Liver (tissue), 9 donors: ENCODE measurements around the gene MEGF10. TPM values are rescaled to one million over a fixed set of nuclear protein-coding genes. Genes with fewer than 3 reads are reported as not detected.

Experiments
- DNase-seq: peaks from one replicate; pipeline ENCODE4 v3.0.0-alpha.2; 2017; ENCODE audit warnings: low spot score
- H3K27ac ChIP-seq, 2 donors: one replicate each; pipeline ENCODE4 v1.7.0; 2013; ENCODE audit warnings: inconsistent platforms in 2 of 2, low read length in 2 of 2, control low read depth in 1 of 2, low read depth in 1 of 2, mild to moderate bottlenecking in 1 of 2
- H3K27me3 ChIP-seq, 4 donors: one replicate each; pipeline versions ENCODE4 v1.6.1 to v1.7.0; 2013; ENCODE audit warnings: low read length in 3 of 4, inconsistent platforms in 1 of 4, mild to moderate bottlenecking in 1 of 4, moderate library complexity in 1 of 4; ENCODE audit not compliant: control insufficient read depth in 4 of 4, insufficient read depth in 4 of 4
- H3K36me3 ChIP-seq, 4 donors: one replicate each; pipeline versions ENCODE4 v1.6.1 to v1.7.0; 2013; ENCODE audit warnings: low read length in 3 of 4, mild to moderate bottlenecking in 3 of 4, low read depth in 1 of 4, moderate library complexity in 1 of 4; ENCODE audit not compliant: control insufficient read depth in 4 of 4, insufficient read depth in 3 of 4
- H3K4me1 ChIP-seq, 4 donors: one replicate each; pipeline versions ENCODE4 v1.6.1 to v1.7.0; 2013; ENCODE audit warnings: low read length in 3 of 4, mild to moderate bottlenecking in 3 of 4, moderate library complexity in 1 of 4; ENCODE audit not compliant: control insufficient read depth in 4 of 4, insufficient read depth in 4 of 4
- H3K4me3 ChIP-seq, 3 donors: one replicate each; pipeline versions ENCODE4 v1.6.1 to v1.7.0; 2013; ENCODE audit warnings: low read length in 3 of 3, control low read depth in 1 of 3, low read depth in 1 of 3, mild to moderate bottlenecking in 1 of 3
- H3K9ac ChIP-seq, 2 donors: one replicate each; pipeline ENCODE4 v1.7.0; 2013; ENCODE audit warnings: low read length in 2 of 2, mild to moderate bottlenecking in 2 of 2, moderate library complexity in 2 of 2, control low read depth in 1 of 2, low read depth in 1 of 2
- H3K9me3 ChIP-seq, 4 donors: one replicate each; pipeline versions ENCODE4 v1.6.1 to v1.7.0; 2013; ENCODE audit warnings: low read length in 3 of 4; ENCODE audit not compliant: control insufficient read depth in 4 of 4
- ATF3 ChIP-seq: IDR thresholded peaks from 2 replicates; pipeline ENCODE4 v1.6.1; 2016; ENCODE audit warnings: antibody characterized with exemption
- CTCF ChIP-seq: fragments of 150-350 bp; IDR thresholded peaks from 2 replicates; pipeline ENCODE4 v1.5.1; 2017; ENCODE audit warnings: improper control_type of control experiment, low read depth, low read length; ENCODE audit not compliant: missing input control
- EGR1 ChIP-seq, 2 donors: IDR thresholded peaks; 2 replicates each; pipeline ENCODE4 v1.6.1; 2016 to 2018; ENCODE audit warnings: antibody characterized with exemption in 2 of 2, low read depth in 2 of 2
- FOXA1 ChIP-seq: IDR thresholded peaks from 2 replicates; pipeline ENCODE4 v1.6.1; 2016; ENCODE audit warnings: antibody characterized with exemption
- FOXA2 ChIP-seq: IDR thresholded peaks from 2 replicates; pipeline ENCODE4 v1.6.1; 2016; ENCODE audit warnings: antibody characterized with exemption
- GABPA ChIP-seq, 2 donors: IDR thresholded peaks in 1 of 2; conservative IDR thresholded peaks in 1 of 2; 2 replicates each; pipeline ENCODE4 v1.6.1; 2016; ENCODE audit warnings: antibody characterized with exemption in 2 of 2, mild to moderate bottlenecking in 1 of 2, moderate library complexity in 1 of 2
- HNF4A ChIP-seq, 2 donors: conservative IDR thresholded peaks; 2 replicates each; pipeline ENCODE4 v1.6.1; 2016; ENCODE audit warnings: antibody characterized with exemption in 2 of 2, mild to moderate bottlenecking in 2 of 2
- HNF4G ChIP-seq: IDR thresholded peaks from 2 replicates; pipeline ENCODE4 v1.6.1; 2016; ENCODE audit warnings: antibody characterized with exemption
- JUND ChIP-seq, 2 donors: IDR thresholded peaks; 2 replicates each; pipeline ENCODE4 v1.6.1; 2016; ENCODE audit warnings: antibody characterized with exemption in 2 of 2
- MAX ChIP-seq: IDR thresholded peaks from 2 replicates; pipeline ENCODE4 v1.6.1; 2016; ENCODE audit warnings: antibody characterized with exemption
- NR2F2 ChIP-seq: IDR thresholded peaks from 2 replicates; pipeline ENCODE4 v1.6.1; 2016; ENCODE audit warnings: antibody characterized with exemption
- RAD21 ChIP-seq, 2 donors: IDR thresholded peaks; 2 replicates each; pipeline ENCODE4 v1.6.1; 2016; ENCODE audit warnings: antibody characterized with exemption in 2 of 2, mild to moderate bottlenecking in 2 of 2
- REST ChIP-seq: IDR thresholded peaks from 2 replicates; pipeline ENCODE4 v1.6.1; 2016; ENCODE audit warnings: antibody characterized with exemption, mild to moderate bottlenecking
- RXRA ChIP-seq, 2 donors: IDR thresholded peaks; 2 replicates each; pipeline ENCODE4 v1.6.1; 2017 to 2018; ENCODE audit warnings: antibody characterized with exemption in 2 of 2, mild to moderate bottlenecking in 1 of 2
- SP1 ChIP-seq: IDR thresholded peaks from 2 replicates; pipeline ENCODE4 v1.6.1; 2018; ENCODE audit warnings: antibody characterized with exemption, mild to moderate bottlenecking
- TAF1 ChIP-seq: conservative IDR thresholded peaks from 2 replicates; pipeline ENCODE4 v1.6.1; 2016; ENCODE audit warnings: antibody characterized with exemption, mild to moderate bottlenecking
- YY1 ChIP-seq: IDR thresholded peaks from 2 replicates; pipeline ENCODE4 v1.6.1; 2016; ENCODE audit warnings: antibody characterized with exemption, mild to moderate bottlenecking
- ZBTB33 ChIP-seq: IDR thresholded peaks from 2 replicates; pipeline ENCODE4 v1.6.1; 2016; ENCODE audit warnings: antibody characterized with exemption
- WGBS: extraction: QIAGEN DNeasy Blood & Tissue Kit; methylation state at CpG from one replicate; pipeline ENCODE4 v1.1.7; 2013; 5-methylcytosine and 5-hydroxymethylcytosine counted together
- polyA plus RNA-seq, 2 donors: library from polyadenylated mRNA; stranded (reverse) in 1 of 2; unstranded in 1 of 2; fragments of 200-250 nt in 1 of 2; fragments of >200 nt in 1 of 2; fragmentation: Nextera tagmentation in 1 of 2; extraction: Ambion mirVana in 1 of 2; gene quantifications; one replicate each; pipeline versions ENCODE4 v1.2.1 to v1.2.3, GENCODE V29; 2013 to 2015
- total RNA-seq, 2 donors: library from RNA; depleted of rRNA; stranded (reverse); fragments of >200 nt; gene quantifications; one replicate each; pipeline ENCODE4 v1.2.3, GENCODE V29; 2014
- donor health status: healthy.
- donor health status: healthy.
- donor health status: healthy.
- donor health status: healthy.
- donor health status: healthy.

The MEGF10 gene
- total and polyA plus RNA-seq, 4 donors = 0.05 to 1.0 (median 0.33) TPM; not detected in 1

- TF ChIP-seq ZBTB33 (no peak), MAX (no peak), NR2F2 (no peak), HNF4A (conservative IDR thresholded peaks at IDR 0.05) (no peak), EGR1 (IDR thresholded peaks at IDR 0.05; ENCODE audit: low read depth in 2 of 2) (no peak), JUND (IDR thresholded peaks at IDR 0.05) (no peak)
These were observed 134.4 kb downstream of the MEGF10 start (continued) for GRCh38 chr5:127425037-127425436.

GRCh38 chr5:127425868-127426267 lies 135.3 kb downstream of the MEGF10 start:
- no peak overlapping the region for H3K9ac ChIP-seq
- H3K4me1 ChIP-seq = no peaks in the 10 kb centered on the region
- no peak overlapping the region for H3K27ac ChIP-seq
- 82% methylated on average over 1 of the region's 1 CpG for WGBS
- no peak overlapping the region for H3K4me3 ChIP-seq
- no peak for DNase-seq
- H3K36me3 ChIP-seq = peaks cover 0 to 2% (median 0%) of the 10 kb centered on the region in 4 donors
- no peaks in the 10 kb centered on the region for H3K9me3 ChIP-seq
- TF ChIP-seq CTCF (no peak), TAF1 (no peak), HNF4A (conservative IDR thresholded peaks at IDR 0.05) (no peak), ZBTB33 (no peak), RAD21 (IDR thresholded peaks at IDR 0.05) (no peak), GABPA (IDR thresholded peaks at IDR 0.05 in 1 of 2, conservative IDR thresholded peaks at IDR 0.05 in 1 of 2) (no peak), YY1 (no peak), FOXA1 (no peak), HNF4G (no peak), REST (no peak), ATF3 (no peak), MAX (no peak), NR2F2 (no peak), EGR1 (IDR thresholded peaks at IDR 0.05; ENCODE audit: low read depth in 2 of 2) (no peak), RXRA (IDR thresholded peaks at IDR 0.05) (no peak), FOXA2 (no peak), SP1 (no peak), JUND (IDR thresholded peaks at IDR 0.05) (no peak)
- no peaks in the 10 kb centered on the region for H3K27me3 ChIP-seq
